Measurements from ENCODE around the gene NUAK2.

The NUAK2 gene

DNA sequence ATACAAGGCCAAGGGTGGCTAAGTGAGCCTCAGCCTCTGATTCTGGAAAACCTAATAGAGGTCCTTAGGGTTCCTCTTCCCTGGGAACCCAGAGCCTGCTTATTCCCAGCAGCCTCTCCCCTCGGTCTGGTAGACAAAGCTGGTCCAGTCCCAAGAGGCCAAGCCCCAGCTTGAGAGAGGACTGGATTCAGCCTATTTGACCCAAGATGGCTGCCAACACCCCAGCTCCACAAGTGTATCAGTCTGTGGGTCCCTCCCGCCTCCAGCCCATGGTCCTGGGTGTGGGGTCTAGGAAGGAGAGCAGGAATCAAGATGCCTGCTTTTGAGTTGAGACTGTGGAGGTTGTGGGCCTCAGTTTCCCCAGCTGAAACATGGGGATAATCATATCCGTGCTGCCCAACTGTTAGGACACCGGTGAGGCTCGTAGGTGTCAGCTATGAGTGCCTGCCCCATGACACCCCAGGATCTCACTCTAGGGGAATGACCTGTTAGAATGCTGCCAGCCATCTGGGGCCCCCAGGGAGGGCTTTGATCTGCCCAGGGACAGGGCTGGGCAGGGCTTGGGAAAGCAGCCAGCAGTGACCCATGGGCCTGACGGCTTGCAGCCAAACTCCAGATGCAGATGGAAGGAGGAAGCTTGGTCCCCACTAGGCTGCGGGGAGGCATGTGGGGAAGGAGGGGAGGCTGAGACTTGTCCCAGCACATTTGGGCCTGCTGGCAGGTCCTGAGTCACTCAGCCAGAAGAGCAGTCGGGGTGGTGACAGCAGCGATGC is 45.4 kb downstream of the NUAK2 start:
- no peak for DNase-seq (ENCODE audit: low read depth in 4 of 4, low spot score in 1 of 4)

DNA sequence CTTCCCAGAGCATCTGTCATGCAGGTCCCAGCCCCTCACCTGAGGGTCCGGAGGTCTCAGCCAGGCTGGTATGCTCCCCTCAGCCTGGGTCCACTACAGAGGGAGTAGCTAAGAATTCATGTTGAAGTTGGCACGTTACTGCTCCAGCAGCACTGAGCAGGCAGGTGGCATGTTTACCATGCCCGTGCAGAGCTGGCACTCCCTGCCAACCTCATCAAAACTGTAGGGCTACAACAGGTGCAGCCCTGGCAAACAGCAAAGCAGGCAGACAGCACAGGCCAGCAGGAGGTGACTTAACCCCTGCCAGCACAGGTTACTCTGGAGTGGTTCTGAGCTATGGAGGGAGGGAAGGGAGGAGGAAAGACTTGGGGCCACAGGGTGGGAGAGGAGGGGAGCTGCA is 46.4 kb downstream of the NUAK2 start:
- no peak for DNase-seq (ENCODE audit: low read depth in 4 of 4, low spot score in 1 of 4)

DNA sequence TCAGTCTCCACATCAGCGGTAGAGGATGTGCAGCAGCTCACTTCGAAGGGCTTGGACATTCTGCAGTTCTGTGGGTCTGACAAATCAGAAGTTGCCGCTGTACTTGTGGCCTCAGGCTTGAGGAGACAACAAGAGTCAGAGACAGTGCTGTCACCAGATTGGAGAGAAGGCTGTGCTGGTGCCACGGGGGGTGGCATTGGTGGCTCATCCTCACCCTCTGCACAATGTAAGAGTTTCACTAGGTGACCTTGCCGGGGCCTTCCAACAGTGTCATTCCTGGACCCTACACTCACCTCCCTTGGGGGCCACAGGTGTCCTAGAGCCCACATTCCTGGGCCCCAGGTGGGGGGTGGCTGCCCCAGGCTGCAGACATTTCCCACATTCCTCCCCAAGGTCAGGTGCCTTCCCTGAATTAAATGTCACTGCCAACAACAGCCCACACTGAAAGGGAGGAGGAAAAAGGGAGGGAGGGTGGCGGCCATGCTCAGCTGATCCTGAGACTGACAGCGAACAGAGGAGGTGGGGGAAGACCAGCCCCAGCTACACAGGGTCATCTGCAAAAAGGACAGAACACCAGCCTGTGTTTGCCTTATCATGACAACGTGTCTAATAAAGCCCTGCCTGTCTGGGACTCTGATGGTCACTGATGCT is 47.4 kb downstream of the NUAK2 start:
- DNase-seq (ENCODE audit: low read depth in 4 of 4, low spot score in 1 of 4) = no peak

DNA sequence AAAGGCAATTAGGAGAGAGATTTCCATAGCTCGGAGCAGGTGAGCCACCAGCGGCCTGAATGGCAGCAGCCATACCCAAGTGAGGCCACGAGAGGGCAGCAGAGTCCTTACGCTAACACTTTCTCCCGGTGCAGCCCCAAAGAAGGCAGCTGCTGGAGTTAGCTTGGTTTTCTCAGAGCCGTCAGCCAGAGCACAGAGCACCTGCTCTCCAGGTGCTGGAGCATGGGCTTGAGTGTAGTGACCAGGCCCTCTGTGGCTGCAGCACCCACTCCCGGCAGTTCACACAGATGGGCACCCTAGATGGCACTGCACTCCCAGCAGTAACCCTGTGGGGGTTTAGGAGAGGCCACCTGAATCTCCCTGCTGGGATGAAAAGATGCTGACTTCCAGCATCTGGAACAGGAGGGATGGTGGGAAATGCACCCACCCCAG is 48.0 kb downstream of the NUAK2 start:
- peak; percentile 74 to 78 (median 77) for DNase-seq (ENCODE audit: low read depth in 4 of 4, low spot score in 1 of 4)

DNA sequence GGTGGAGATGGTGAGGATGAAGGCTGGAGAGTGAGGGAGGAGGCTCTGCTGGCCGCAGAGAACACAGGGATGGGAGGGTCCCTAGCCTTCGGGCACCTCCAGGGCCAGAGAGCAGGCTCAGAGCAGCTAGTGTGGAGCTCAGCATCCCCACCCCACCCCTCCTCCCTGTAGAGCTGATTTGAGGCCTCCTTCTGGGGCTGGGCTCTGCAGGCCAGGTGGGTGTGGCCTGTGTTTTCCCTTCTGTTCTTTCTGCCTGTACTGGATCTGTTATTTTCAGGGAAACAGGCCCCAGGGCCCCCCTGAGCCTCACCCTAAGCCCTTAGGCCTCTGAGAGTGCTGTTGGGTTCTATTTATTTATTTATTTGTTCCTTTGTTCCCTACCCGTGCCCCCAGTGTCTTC is 49.0 kb downstream of the NUAK2 start:
- no peak for DNase-seq (ENCODE audit: low read depth in 4 of 4, low spot score in 1 of 4)

DNA sequence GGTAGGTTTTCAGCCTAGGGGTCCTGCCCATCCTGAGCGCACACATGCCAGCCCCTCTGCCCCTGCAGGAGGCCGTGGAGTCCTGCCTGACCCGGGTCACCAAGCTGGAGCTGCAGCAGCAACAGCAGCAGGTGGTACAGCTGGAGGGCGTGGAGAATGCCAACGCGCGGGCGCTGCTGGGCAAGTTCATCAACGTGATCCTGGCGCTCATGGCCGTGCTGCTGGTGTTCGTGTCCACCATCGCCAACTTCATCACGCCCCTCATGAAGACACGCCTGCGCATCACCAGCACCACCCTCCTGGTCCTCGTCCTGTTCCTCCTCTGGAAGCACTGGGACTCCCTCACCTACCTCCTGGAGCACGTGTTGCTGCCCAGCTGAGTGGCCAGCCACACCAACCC is 49.8 kb downstream of the NUAK2 start:
- DNase-seq (ENCODE audit: low read depth in 4 of 4, low spot score in 1 of 4) = no peak

DNA sequence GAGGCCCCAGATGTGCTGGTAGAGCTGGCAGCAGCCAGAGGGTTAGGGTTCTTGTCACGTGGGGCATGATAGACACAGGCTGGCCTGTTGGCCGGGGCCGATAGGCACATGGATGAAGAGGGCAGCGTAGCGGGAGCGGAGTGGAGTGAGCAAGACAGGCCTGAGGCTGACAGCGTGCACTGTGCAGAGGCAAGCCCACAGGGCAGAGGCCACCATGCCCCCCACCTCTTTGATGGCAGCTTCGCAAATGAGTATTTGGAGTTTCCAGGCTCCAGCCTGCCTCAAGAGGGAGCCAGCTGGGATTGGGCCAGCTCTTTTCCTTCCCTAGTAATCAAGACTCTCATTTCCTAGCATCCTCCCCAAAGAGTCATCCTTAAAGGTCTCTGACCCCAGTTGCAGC is 50.3 kb downstream of the NUAK2 start:
- DNase-seq (ENCODE audit: low read depth in 4 of 4, low spot score in 1 of 4) = no peak

DNA sequence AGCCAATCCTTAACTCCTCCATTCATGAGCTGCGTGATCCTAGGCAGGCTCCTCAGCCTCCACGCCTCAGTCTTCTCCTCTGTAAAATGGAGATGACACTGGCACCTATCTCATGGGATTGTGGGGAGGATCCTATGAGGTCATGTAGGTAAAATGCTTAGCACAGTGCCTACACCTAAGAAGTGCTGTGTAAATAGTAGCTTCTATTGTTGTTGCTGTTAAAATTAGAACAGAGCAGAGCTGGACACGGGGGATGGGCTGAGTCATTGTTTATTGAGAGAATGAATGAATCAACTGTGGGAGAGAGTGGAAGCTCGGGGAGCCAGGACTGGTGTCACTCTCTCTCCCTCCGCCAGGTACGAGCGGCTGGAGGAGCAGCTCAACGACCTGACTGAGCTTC is 50.8 kb downstream of the NUAK2 start:
- no peak for DNase-seq (ENCODE audit: low read depth in 4 of 4, low spot score in 1 of 4)

DNA sequence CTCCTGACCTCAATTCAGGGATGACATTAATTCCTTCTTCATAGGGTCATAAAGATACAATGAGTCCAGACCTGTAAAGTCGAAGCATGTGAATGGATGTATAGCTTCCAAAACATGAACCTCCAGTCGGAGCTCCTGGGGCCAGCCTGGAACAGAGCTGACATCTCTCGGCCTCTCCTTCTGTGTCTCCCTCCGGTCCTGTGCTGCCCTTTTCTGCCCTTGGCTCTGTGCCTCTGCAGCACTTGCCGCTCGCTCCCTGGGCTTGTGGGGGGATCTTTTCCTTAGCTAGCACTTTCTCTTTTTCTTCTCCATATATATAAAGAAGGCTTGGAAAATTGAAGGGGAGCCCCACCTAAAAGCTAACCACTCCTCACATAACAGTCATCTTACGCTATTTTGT is 51.3 kb downstream of the NUAK2 start:
- no peak for DNase-seq (ENCODE audit: low read depth in 4 of 4, low spot score in 1 of 4)

DNA sequence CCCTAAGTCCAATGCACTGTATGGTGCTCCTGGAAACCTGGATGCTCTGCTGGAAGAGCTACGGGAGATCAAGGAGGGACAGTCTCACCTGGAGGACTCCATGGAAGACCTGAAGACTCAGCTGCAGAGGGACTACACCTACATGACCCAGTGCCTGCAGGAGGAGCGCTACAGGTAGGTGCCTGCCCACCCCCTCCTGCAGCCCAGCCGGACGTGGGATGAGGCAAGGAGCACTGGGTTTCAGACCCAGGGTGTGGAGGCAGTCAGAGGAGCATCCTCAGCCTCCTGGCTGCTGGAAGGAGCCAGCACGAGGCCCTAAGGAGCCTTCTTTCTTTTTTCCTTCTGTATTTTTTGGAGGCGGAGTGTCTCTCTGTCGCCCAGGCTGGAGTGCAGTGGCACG is 51.8 kb downstream of the NUAK2 start:
- no peak for DNase-seq (ENCODE audit: low read depth in 4 of 4, low spot score in 1 of 4)

DNA sequence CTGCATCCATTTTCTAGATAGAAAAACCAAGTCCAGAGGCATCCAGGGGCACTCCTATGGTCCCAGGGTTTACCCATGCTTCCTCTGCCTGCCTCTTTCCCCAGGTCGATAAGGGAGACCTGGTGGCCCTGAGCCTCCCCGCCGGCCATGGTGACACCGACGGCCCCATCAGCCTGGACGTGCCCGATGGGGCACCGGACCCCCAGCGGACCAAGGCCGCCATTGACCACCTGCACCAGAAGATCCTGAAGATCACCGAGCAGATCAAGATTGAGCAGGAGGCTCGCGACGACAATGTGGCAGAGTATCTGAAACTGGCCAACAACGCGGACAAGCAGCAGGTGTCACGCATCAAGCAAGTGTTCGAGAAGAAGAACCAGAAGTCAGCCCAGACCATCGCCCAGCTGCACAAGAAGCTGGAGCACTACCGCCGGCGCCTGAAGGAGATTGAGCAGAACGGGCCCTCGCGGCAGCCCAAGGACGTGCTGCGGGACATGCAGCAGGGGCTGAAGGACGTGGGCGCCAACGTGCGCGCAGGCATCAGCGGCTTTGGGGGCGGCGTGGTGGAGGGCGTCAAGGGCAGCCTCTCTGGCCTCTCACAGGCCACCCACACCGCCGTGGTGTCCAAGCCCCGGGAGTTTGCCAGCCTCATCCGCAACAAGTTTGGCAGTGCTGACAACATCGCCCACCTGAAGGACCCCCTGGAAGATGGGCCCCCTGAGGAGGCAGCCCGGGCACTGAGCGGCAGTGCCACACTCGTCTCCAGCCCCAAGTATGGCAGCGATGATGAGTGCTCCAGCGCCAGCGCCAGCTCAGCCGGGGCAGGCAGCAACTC is 52.5 kb downstream of the NUAK2 start:
- DNase-seq (ENCODE audit: low read depth in 4 of 4, low spot score in 1 of 4) = no peak

DNA sequence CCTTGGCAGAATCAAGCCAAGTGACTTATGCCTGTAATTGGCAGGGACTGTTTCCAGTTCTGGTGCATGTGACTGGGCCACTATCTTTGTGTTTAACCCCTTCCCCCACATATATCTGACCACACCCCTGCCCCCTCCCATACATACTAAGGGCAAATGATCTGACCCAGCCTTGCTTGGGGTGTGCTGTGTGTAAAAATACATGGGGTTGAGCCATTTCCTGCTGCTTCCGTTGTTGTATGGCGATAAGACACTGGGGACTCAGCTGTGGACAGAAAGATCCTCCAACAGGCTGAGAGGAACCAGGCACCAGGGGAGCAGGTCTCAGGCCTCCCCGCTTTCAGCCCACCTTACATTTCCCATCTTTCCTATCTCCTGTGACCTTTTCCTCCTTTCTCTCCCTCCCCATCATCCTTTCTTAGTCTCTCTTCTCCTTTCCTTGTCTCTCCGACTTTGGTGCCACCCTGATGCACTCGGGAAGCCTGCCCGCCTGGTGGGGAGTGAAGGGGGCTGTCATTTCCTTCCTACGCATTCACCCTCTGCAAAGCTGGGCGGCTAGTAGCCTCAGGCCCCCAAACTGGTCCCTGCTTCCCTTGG is 54.1 kb downstream of the NUAK2 start:
- no peak for DNase-seq (ENCODE audit: low read depth in 4 of 4, low spot score in 1 of 4)

DNA sequence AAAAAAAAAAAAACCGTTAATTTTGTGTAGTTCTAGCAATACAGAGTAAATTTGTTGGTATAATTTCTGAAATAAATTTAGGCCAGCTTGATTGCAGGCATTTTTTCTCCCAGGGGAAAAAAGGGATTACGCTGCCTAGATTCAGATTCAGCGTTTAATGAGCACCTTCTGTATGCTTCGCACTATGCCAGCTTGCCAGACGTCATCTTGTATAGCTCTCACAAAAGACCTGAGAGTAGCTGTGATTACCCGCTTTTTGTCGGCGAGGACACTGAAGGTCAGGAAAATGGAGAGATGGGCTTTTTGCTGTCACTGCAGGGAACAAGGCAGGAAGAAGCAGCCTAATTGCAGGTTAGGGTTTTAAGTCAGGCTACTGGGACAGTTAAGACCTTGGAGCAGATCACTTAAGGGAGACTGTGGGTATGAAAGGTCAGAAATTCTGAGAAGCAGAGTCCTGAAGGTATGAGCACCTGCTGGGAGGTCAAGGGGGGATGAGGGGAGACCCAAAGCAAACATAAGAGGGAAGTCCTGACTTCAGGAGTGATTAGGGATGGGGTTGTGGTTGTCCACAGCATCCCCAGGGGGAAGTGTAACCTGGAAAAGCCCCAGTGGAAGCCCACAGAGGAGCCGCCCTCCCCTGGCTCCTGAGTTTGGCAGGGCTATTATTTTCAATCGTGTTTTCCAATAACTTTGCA is 54.8 kb downstream of the NUAK2 start:
- DNase-seq (ENCODE audit: low read depth in 4 of 4, low spot score in 1 of 4) = no peak

DNA sequence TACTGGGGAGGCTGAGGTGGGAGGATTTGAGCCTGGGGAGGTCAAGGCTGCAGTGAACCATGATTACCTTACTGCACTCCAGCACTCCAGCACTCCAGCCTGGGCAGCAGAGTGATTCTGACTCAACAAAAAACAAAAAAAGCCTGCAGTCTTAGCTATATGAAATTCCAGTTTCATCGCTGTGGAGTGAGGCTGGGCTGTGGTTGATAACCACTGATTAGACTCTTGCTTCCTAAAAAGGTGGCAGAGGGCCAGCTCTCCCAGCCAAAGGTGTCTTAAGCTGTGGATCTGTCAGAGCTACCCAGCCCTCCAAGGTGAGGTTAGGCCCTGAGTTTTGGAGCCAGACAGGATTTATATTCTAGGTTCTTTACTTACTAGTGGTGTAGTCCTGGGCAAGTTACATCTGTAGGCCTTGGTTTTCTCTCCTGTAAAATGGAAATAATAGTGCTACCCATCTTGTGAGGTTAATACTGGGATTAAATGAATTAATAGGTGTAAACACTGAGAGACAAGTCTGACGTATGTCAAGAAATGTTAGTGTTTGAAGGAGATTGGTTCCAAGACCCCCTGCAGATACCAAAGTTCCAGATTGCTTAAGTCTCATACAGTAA is 57.9 kb downstream of the NUAK2 start:
- DNase-seq (ENCODE audit: low read depth in 4 of 4, low spot score in 1 of 4) = no peak

DNA sequence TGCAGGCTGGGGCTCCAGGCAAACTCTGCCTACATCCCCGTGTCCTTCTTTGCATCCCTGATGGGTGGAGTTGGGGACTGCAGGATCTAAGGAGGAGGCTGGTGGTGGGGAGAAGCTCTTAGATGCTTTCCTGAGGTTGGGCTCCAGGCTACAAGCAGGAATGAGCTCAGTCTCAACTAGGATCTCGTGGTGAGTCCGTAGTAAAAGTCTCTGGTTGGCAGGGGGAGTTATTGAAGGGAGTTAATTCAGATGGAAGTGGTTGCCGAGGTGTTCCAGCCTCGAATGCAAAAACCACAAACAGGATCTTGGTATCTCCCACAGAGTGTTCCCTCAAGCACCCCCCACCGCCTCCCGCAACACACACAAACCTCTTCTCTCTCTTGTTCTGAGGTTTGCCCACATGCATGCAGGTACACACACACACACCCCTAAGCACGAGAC is 58.8 kb downstream of the NUAK2 start:
- no peak for DNase-seq (ENCODE audit: low read depth in 4 of 4, low spot score in 1 of 4)

DNA sequence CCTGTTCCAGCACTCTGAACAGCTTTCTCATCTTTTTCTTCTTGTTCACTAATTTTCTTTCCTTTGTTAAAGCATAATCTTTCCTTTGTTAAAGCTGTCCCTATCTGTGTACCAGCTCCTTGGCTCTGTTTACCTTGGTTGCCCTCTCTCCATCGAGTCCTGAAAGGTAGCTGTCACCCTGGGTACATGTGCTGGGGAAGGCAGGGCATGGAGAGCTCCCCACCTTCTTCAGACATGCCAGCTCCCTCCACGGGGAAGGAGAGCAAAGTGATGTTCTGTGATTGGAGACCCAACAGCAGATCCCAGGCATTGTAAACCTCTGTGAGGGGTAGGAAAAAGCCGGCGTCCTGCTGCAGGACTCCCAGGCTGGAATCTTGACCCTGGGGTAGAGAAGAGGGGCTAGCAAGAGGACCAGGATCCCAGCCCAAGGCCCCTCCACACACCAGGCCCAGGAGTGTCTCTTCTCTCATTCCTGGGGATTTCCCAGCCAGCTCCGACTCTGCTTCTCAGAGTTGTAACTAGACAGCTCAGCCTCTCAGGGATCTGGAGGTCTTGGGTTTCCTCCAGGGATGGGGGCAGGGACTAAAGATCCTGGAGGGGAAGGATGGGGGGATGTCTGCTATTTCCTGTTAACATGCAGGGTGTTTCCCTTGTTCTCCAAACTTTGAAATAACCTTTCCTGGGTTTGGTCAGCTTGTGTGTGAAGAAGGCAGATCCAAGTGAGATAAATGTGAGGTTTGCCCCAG is 59.4 kb downstream of the NUAK2 start:
- DNase-seq (ENCODE audit: low read depth in 4 of 4, low spot score in 1 of 4) = no peak

DNA sequence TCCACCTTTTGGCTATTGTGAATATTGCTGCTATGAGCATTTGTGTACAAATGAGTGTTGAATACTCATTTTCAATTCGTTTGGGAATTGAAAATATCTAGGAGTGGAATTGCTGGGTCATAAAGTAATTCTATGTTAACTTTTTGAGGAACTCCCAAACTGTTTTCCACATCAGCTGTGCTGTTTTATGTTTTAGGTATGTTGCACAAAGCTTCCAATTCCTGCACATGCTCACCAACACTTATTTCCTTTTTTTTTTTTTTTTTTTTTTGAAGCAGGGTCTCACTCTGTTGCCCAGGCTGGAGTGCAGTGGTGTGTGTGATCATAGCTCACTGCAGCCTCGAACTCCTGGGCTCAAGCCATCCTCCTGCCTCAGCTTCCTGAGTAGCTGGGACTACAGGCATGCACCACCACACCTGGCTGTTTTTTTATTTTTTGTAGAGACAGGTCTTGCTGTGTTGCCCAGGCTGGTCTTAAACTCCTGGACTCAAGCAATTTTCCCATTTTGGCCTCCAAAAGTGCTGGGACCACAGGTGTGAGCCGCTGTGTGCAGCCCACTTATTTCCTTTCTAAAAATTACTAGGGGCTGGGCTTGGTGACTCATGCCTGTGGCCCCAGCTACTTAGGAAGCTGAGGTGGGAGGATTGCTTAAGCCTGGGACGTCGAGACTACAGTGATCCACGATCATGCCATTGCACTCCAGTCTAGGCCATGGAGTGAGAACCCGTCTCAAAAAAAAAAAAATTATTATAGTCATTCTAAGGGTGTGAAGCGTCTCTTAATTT is 60.4 kb downstream of the NUAK2 start:
- no peak for DNase-seq (ENCODE audit: low read depth in 4 of 4, low spot score in 1 of 4)

DNA sequence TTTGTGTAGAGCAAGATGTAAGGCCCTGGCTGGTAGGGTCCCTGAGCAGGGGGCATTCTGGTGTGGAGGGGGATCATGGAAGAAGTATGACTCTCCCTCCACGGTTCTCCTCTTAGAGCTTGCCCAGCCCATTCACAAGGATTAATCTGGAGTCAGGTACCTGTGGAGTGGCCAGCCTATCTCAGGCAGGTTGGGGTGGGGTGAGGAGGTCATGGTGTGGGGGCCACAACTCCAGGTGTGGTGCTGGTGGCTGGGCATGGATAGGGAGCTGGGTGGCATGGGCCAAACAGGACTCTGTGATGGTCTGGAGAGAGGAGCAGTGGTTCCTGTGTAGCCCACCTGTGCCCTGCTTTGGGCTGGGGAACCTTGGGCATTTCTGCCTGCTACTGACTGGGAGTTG is 61.5 kb downstream of the NUAK2 start:
- no peak for DNase-seq (ENCODE audit: low read depth in 4 of 4, low spot score in 1 of 4)

DNA sequence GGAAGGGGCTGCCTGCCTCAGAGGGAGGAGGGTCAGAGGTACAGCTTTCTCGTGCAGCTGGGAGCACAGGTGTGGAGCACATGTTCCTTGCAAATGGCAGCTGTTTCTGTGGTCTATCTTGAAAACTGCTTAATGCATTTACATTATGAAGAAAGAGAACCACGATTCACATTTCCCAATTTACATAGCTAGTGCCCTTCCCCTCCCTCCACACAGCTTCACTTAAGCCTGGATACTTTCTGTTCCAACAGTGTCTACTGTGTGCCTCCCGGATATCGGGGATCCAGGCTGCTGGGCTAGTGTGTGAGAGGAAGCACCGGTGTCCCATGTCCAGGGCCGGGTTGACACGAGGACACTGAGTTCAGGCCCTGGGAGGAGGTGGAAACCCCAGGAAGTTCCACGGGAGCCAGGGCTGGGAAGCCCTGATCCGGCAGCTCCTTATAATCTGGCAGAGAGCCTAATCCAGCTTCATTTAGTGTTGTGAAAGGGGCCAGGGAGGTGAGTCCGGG is 62.2 kb downstream of the NUAK2 start:
- no peak for DNase-seq (ENCODE audit: low read depth in 4 of 4, low spot score in 1 of 4)
